T1000 (cell line): ENCODE data around the gene CELA1.
"Not testable (repeated sequence)": the region's sequence is repeated elsewhere in the genome, so short reads cannot be mapped to it uniquely, and the experiment has no call there.

Experiments used
- DNase-seq: peaks from one replicate; lab custom pipeline; 2025; ENCODE audit warnings: mixed read lengths; lab: John Stamatoyannopoulos, UW

The CELA1 gene

GRCh38 chr12:51343201-51343600 is 3.3 kb downstream of the CELA1 start:
- no peak for DNase-seq

- DNase-seq = no peak
Observed at GRCh38 chr12:51342416-51342815, 4.1 kb downstream of the CELA1 start.

- DNase-seq = no peak
Observed at GRCh38 chr12:51341251-51342007, 5.0 kb downstream of the CELA1 start.

GRCh38 chr12:51339750-51340149 is 6.7 kb downstream of the CELA1 start:
- no peak for DNase-seq

- DNase-seq = not testable (repeated sequence)
Observed at GRCh38 chr12:51337336-51337735, 9.1 kb downstream of the CELA1 start.

GRCh38 chr12:51335931-51336330 is 10.5 kb downstream of the CELA1 start:
- no peak for DNase-seq

- no peak for DNase-seq
Observed at GRCh38 chr12:51334764-51335163, 11.7 kb downstream of the CELA1 start.

GRCh38 chr12:51333536-51333935 is 12.9 kb downstream of the CELA1 start:
- no peak for DNase-seq

GRCh38 chr12:51330186-51330585 is 16.3 kb downstream of the CELA1 start:
- no peak for DNase-seq

- DNase-seq = no peak
Observed at GRCh38 chr12:51329742-51330141, 16.7 kb downstream of the CELA1 start.

- no peak for DNase-seq
Observed at GRCh38 chr12:51328587-51328986, 17.9 kb downstream of the CELA1 start.

GRCh38 chr12:51326698-51327439 is 19.6 kb downstream of the CELA1 start:
- DNase-seq = no peak

- DNase-seq = no peak
Observed at GRCh38 chr12:51324953-51325352, 21.5 kb downstream of the CELA1 start.

- DNase-seq = no peak
Observed at GRCh38 chr12:51323966-51324895, 22.2 kb downstream of the CELA1 start, which contains the start of gene BIN2. BIN2 (minus strand) TSS chr12:51324174; CDS start chr12:51324102, 72 bp downstream.

GRCh38 chr12:51323317-51323960 is 23.0 kb downstream of the CELA1 start:
- DNase-seq = no peak

GRCh38 chr12:51322452-51322851 is 24.0 kb downstream of the CELA1 start:
- DNase-seq = no peak

- DNase-seq = no peak
Observed at GRCh38 chr12:51321882-51322281, 24.6 kb downstream of the CELA1 start.

GRCh38 chr12:51320695-51321320 is 25.7 kb downstream of the CELA1 start:
- no peak for DNase-seq

- DNase-seq = no peak
Observed at GRCh38 chr12:51320311-51320694, 26.2 kb downstream of the CELA1 start.

GRCh38 chr12:51318846-51319599 is 27.5 kb downstream of the CELA1 start:
- no peak for DNase-seq
